Measurements from ENCODE around the gene LBHD2. TPM values are rescaled to one million over a fixed set of nuclear protein-coding genes. Genes with fewer than 3 reads are reported as not detected.

The LBHD2 gene
- total RNA-seq, 1 donor from 2014 or later = not detected

DNA sequence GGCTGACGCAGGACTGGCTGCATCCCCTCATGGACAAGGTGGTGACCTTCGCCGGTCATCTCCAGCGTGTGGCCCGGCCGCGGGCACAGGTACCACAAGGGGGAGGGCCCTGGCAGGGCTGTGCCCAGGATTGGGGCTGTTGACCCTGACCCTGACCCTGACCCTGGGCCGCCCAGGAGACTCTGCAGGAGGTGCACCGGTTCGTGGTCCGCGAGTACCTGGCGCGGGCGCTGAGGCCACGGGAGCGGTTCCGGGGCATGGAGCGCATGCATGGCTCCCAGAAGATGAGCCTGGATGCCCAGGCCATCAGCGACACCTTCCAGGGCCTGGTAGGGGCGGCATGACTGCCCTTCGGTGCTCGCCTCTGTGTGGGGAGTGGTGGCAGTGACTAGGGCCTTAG, 23.4 kb downstream of the LBHD2 start:
- Mint-ChIP-seq H3K27ac (no peak overlapping the region), H3K36me3 (no peaks in the 10 kb centered on the region), H3K4me1 (ENCODE audit: unreplicated experiment) (peaks cover 13% of the 10 kb centered on the region), H3K9me3 (no peaks in the 10 kb centered on the region), H3K4me3 (no peak overlapping the region), H3K27me3 (peaks cover 9% of the 10 kb centered on the region)
- no peak for DNase-seq (ENCODE audit: extremely low spot score, unreplicated experiment)
- TF ChIP-seq, protein P1, sequence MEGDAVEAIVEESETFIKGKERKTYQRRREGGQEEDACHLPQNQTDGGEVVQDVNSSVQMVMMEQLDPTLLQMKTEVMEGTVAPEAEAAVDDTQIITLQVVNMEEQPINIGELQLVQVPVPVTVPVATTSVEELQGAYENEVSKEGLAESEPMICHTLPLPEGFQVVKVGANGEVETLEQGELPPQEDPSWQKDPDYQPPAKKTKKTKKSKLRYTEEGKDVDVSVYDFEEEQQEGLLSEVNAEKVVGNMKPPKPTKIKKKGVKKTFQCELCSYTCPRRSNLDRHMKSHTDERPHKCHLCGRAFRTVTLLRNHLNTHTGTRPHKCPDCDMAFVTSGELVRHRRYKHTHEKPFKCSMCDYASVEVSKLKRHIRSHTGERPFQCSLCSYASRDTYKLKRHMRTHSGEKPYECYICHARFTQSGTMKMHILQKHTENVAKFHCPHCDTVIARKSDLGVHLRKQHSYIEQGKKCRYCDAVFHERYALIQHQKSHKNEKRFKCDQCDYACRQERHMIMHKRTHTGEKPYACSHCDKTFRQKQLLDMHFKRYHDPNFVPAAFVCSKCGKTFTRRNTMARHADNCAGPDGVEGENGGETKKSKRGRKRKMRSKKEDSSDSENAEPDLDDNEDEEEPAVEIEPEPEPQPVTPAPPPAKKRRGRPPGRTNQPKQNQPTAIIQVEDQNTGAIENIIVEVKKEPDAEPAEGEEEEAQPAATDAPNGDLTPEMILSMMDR (conservative IDR thresholded peaks at IDR 0.05) = no peak

DNA sequence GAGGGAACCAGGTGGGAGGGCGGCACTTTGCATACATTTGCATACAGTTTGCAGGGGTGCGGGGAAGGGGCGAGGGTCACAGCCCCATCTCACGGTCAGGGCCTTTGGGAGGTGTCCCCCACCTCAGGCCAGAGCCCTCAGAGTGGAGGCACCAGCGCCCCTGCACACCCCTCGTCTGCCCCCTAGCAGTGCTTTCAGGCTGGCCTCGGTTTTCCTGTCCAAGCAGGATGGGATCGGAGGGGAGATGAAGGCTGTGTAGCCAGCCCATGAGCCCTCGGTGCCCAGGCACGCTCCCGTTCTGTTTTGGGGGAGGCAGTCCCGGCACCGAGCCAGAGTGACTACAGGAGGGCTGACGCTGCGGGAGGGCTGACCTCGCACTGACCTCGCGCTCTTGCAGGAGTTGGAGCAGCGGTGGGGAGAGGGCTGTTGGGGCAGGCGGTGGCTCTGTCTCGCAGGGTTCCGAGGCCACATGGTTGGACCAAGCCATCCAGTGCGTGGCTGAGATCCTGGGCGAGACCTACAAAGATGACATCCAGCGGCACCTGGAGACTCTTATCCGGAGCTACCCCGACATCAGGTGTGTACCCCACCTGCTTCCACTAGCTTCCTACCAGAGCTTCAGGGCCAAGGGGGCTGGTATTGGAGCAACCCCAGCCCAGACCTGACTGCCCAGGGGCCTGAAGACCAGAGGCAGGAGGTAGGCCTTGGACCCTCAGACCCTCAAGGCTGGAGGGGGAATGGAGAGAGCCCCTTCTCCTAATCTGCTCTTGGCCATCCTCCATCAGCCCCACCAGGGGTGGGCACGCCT, 24.1 kb downstream of the LBHD2 start:
- DNase-seq (ENCODE audit: extremely low spot score, unreplicated experiment) = no peak
- no peak overlapping the region for H3K4me3 Mint-ChIP-seq
- peaks cover 13% of the 10 kb centered on the region for H3K4me1 Mint-ChIP-seq (ENCODE audit: unreplicated experiment)
- TF ChIP-seq, protein P1 (conservative IDR thresholded peaks at IDR 0.05) = no peak
- H3K36me3 Mint-ChIP-seq = no peaks in the 10 kb centered on the region
- H3K27me3 Mint-ChIP-seq = peaks cover 9% of the 10 kb centered on the region
- H3K27ac Mint-ChIP-seq = no peak overlapping the region
- no peaks in the 10 kb centered on the region for H3K9me3 Mint-ChIP-seq

DNA sequence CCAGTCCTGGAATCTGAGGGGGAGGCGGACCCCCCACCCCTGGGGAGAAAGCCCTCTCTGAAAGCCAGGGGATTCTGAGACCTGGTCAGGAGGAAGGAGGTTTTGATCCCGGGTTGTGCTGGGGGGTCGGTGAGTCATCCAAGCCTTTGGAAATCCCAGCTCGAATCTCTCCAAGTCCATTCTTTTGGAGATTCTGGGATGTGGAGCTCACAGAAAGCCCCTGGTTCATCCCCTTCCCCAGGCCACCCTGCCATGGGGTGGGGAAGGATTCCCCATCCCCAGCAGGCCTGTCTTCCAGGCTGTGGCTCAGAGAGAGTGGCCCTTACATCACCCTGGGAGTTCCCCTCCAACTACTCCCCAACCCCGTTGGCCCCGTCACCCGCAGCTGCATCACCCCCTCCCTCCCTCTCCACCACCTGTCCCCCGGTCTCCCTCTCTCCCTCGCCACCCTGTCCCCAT, 24.8 kb downstream of the LBHD2 start:
- no peak for DNase-seq (ENCODE audit: extremely low spot score, unreplicated experiment)
- H3K4me3 Mint-ChIP-seq = no peak overlapping the region
- TF ChIP-seq, protein P1 (conservative IDR thresholded peaks at IDR 0.05) = no peak
- H3K27ac Mint-ChIP-seq = no peak overlapping the region
- peaks cover 13% of the 10 kb centered on the region for H3K4me1 Mint-ChIP-seq (ENCODE audit: unreplicated experiment)
- H3K9me3 Mint-ChIP-seq = no peaks in the 10 kb centered on the region
- H3K27me3 Mint-ChIP-seq = peaks cover 5% of the 10 kb centered on the region
- H3K36me3 Mint-ChIP-seq = no peaks in the 10 kb centered on the region

DNA sequence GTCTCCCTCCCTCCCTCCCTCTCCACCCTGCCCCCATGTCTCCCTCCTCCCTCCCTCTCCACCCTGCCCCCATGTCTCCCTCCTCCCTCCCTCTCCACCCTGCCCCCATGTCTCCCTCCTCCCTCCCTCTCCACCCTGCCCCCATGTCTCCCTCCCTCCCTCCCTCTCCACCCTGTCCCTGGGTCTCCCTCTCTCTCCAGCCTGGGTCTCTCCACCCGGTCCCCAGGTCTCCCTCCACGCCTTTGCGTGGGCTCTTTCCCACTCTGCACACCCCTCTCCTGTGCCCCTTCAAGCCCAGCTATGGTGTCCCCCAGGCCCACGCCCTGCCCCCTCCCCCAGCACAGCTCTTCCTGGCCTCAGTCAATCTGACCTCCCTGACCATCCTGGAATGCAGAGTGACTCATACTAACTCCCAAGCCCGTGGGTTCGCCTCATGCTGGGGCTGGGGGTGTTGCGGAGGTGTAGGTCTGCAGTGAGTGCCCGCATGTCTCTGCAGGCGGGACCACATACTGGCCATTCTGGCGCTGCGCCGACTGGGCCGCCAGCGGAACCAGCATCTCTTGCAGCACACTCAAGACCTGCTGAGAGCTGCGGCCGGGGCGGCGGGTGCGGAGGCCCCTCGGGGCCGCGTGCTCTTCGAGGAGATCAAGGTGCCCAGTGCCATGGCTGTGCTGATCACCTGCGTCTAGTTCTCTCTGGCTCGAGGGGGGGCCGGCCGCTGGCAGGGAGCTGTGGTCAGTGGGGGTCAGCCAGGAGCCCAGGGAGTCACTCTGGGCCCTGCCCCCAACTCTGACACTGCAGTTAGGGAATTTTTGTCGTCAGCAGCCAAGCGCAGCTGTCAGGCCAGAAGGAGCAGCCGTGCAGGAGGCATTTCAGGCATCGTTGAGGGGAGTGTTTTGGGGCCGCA, 25.8 kb downstream of the LBHD2 start:
- Mint-ChIP-seq H3K4me1 (ENCODE audit: unreplicated experiment) (peaks cover 12% of the 10 kb centered on the region), H3K27ac (no peak overlapping the region), H3K9me3 (no peaks in the 10 kb centered on the region), H3K36me3 (no peaks in the 10 kb centered on the region), H3K27me3 (peaks cover 5% of the 10 kb centered on the region), H3K4me3 (no peak overlapping the region)
- TF ChIP-seq, protein P1 (conservative IDR thresholded peaks at IDR 0.05) = no peak
- DNase-seq (ENCODE audit: extremely low spot score, unreplicated experiment) = no peak

DNA sequence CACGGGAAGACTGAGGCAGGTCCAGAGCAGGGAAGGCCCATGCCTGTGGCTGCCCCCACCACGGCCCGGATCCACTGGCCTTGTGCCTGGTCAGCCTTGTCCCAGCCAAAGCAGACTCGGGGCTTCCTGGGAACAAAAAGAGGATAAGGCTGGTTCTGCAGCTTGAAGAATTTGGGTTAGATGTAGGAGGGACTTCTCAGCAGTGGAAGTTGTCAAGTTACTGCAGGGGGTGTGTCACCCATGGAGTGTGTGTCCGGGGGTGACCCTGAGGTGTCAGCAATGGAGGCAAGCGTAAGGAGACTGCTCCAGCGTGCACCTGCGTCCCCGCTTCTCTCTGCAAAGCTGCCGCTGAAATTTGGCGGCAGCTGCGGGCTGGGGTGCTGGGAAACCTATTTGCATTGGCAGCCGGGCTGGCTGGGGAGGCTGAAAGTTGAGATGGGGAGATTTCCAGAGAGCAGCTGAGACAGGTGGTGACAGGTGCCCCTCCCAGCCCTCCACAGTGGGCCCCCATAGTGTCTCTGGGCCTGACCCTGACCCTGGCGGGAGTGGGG, 26.7 kb downstream of the LBHD2 start:
- TF ChIP-seq, protein P1 (conservative IDR thresholded peaks at IDR 0.05) = no peak
- Mint-ChIP-seq H3K27me3 (no peaks in the 10 kb centered on the region), H3K36me3 (no peaks in the 10 kb centered on the region), H3K4me1 (ENCODE audit: unreplicated experiment) (peaks cover 9% of the 10 kb centered on the region), H3K9me3 (no peaks in the 10 kb centered on the region), H3K4me3 (peak overlapping the region; percentile 5), H3K27ac (peak overlapping the region; percentile 76)
- no peak for DNase-seq (ENCODE audit: extremely low spot score, unreplicated experiment)

Measured in type B pancreatic cell (in vitro differentiated cells).